ENCODE results near the gene AMBRA1. TPM values are rescaled to one million over a fixed set of nuclear protein-coding genes. Genes with fewer than 3 reads are reported as not detected.
A peak's percentile ranks its signal among the peaks of the same experiment; 100 is the strongest.

The AMBRA1 gene
- total RNA-seq, 4 donors from 2014 or later = 43.4 to 48.9 (median 46.3) TPM

DNA sequence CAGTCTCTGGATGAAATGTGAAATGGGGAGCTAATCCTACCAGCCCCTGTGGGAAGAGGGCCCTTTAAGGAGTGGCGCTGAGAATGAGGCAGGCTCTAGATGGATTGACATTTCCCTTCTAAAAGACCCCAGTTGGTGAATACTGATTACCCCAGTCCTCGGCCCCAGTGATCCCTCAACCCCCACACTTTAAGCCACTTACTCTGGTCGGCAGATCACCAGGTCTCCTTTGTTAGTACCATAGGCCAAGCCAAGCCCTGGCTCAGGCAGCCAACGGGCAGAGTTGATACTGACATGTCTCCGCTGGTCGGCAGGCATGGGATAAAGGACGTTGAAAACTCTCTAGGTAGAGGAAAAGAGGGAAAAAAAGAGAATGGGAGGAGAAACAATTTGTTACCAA is 176.1 kb downstream of the AMBRA1 start:
- H3K27me3 ChIP-seq = no peaks in the 10 kb centered on the region
- intact Hi-C loops (cut with DNase I; ENCODE audit: low total_unique reads) (no loop called here), in situ Hi-C loops (cut with MboI; ENCODE audit: low pct_ligation_motif_present in 1 of 4, low pct_unique_long_range_greater_than_20kb in 1 of 4, low sequenced_read_pairs in 3 of 4) (loop anchor here in 1 of 4 donors (25.0 kb wide), 1 partner anchor 120 kb away; no protein-coding TSS in a partner anchor)
- TF ChIP-seq POLR2A (IDR thresholded peaks at IDR 0.05) (no peak), EP300 (IDR thresholded peaks at IDR 0.05; ENCODE audit: low read depth) (no peak), POLR2AphosphoS5 (IDR thresholded peaks at IDR 0.05) (no peak)
- TF ChIP-seq, protein P1, sequence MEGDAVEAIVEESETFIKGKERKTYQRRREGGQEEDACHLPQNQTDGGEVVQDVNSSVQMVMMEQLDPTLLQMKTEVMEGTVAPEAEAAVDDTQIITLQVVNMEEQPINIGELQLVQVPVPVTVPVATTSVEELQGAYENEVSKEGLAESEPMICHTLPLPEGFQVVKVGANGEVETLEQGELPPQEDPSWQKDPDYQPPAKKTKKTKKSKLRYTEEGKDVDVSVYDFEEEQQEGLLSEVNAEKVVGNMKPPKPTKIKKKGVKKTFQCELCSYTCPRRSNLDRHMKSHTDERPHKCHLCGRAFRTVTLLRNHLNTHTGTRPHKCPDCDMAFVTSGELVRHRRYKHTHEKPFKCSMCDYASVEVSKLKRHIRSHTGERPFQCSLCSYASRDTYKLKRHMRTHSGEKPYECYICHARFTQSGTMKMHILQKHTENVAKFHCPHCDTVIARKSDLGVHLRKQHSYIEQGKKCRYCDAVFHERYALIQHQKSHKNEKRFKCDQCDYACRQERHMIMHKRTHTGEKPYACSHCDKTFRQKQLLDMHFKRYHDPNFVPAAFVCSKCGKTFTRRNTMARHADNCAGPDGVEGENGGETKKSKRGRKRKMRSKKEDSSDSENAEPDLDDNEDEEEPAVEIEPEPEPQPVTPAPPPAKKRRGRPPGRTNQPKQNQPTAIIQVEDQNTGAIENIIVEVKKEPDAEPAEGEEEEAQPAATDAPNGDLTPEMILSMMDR (IDR thresholded peaks at IDR 0.05) = no peak
- no peak overlapping the region for H3K27ac ChIP-seq
- 80 to 90% methylated on average over 6 to 7 of the region's 7 CpGs for WGBS, 2 donors (ENCODE audit: low coverage in 1 of 2)
- no peaks in the 10 kb centered on the region for H3K9me3 ChIP-seq
- H3K4me1 ChIP-seq = peaks cover 0 to 5% (median 1%) of the 10 kb centered on the region in 4 donors
- DNase-seq = no peak
- H3K36me3 ChIP-seq = peaks cover 0 to 57% (median 14%) of the 10 kb centered on the region in 4 donors
- H3K4me3 ChIP-seq = no peak overlapping the region

DNA sequence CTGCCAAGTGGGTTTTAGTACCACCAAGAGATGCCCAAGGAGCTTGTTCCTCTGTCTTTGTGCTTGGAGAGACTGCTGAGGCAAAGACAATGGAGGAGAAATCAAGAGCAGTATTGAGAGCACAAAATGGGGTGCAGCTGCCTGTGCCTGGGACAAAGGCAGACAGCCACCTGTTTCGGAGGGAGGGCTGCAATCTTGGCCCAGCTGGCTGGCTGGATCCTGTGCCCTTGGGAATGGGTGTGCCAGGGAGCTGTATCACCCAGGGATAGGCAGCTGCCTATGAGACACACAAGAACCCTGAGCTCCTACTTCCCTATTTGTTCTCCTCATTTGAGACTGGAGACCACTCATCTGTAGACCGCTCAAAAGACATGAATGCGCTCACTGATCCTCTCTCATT is 178.9 kb downstream of the AMBRA1 start:
- in situ Hi-C loops (cut with MboI; ENCODE audit: low pct_ligation_motif_present in 1 of 4, low pct_unique_long_range_greater_than_20kb in 1 of 4, low sequenced_read_pairs in 3 of 4) = loop anchor here in 1 of 4 donors (25.0 kb wide), 1 partner anchor 122 kb away; no protein-coding TSS in a partner anchor
- no peak for DNase-seq
- Histone ChIP-seq H3K4me1 (no peaks in the 10 kb centered on the region), H3K27ac (peak overlapping the region in 1 of 4 donors; percentile 16), H3K4me3 (no peak overlapping the region), H3K36me3 (peaks cover 0 to 49% (median 14%) of the 10 kb centered on the region in 4 donors), H3K27me3 (no peaks in the 10 kb centered on the region), H3K9me3 (no peaks in the 10 kb centered on the region)
- TF ChIP-seq POLR2AphosphoS5 (IDR thresholded peaks at IDR 0.05) (no peak), EP300 (IDR thresholded peaks at IDR 0.05; ENCODE audit: low read depth) (no peak), POLR2A (IDR thresholded peaks at IDR 0.05) (no peak)
- TF ChIP-seq, protein P1 (IDR thresholded peaks at IDR 0.05) = no peak
- WGBS, 2 donors (ENCODE audit: low coverage in 1 of 2) = 50 to 61% methylated on average over 2 to 3 of the region's 3 CpGs
- intact Hi-C loops (cut with DNase I; ENCODE audit: low total_unique reads) = no loop called here

GRCh38 chr11:46414466-46414796 is 179.4 kb downstream of the AMBRA1 start:
- Histone ChIP-seq H3K36me3 (peaks cover 0 to 53% (median 14%) of the 10 kb centered on the region in 4 donors), H3K9me3 (no peaks in the 10 kb centered on the region), H3K4me3 (no peak overlapping the region), H3K27ac (peak overlapping the region in 1 of 4 donors; percentile 16), H3K4me1 (no peaks in the 10 kb centered on the region), H3K27me3 (no peaks in the 10 kb centered on the region)
- DNase-seq = no peak
- in situ Hi-C loops (cut with MboI; ENCODE audit: low pct_ligation_motif_present in 1 of 4, low pct_unique_long_range_greater_than_20kb in 1 of 4, low sequenced_read_pairs in 3 of 4) = loop anchor here in 1 of 4 donors (25.0 kb wide), 1 partner anchor 123 kb away; no protein-coding TSS in a partner anchor
- intact Hi-C loops (cut with DNase I; ENCODE audit: low total_unique reads) = no loop called here
- WGBS, 2 donors (ENCODE audit: low coverage in 1 of 2) = 91% methylated on average over 5 of the region's 5 CpGs; no CpG with 5 or more reads in 1 of the 2 donors
- TF ChIP-seq POLR2AphosphoS5 (IDR thresholded peaks at IDR 0.05) = no peak
- no peak for TF ChIP-seq EP300 (IDR thresholded peaks at IDR 0.05; ENCODE audit: low read depth)
- TF ChIP-seq POLR2A (IDR thresholded peaks at IDR 0.05) = no peak
- TF ChIP-seq, protein P1 (IDR thresholded peaks at IDR 0.05) = no peak

DNA sequence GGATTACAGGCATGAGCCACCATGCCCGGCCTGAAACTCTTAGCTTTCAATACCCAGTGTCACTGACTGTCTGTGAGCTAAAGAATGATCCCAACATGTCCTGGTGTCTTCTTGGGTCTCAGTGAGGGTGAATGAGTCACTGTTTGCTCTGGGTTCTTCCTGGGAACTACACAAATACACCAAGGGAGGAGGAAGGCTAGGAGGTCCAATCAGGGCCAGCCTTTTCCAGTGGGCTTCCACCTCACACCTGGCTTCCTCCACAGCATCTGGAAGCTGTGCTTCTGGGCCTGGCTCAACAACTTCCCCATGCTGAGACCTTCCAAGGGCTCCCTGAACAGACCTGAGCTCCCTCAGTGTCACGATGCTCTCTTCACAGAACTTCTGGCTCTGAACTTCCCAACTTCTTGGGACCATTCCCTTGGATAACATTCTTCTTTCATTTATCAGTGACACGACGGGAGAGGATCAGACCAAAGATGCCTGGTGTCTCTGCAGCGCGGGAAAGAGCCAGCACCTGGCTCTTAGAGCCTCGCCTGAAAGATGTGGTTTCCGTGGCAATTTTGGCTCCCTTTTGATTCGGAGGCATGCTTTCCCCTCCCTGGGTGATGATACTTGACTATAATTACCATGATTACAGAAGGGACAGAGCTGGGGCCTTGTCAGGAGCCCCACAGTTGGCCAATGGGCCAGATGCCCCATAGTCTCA is 179.9 kb downstream of the AMBRA1 start:
- no peak for DNase-seq
- Histone ChIP-seq H3K4me3 (no peak overlapping the region), H3K27ac (peak overlapping the region in 1 of 4 donors; percentile 16), H3K4me1 (no peaks in the 10 kb centered on the region), H3K27me3 (no peaks in the 10 kb centered on the region), H3K9me3 (no peaks in the 10 kb centered on the region), H3K36me3 (peaks cover 0 to 53% (median 14%) of the 10 kb centered on the region in 4 donors)
- intact Hi-C loops (cut with DNase I; ENCODE audit: low total_unique reads) (no loop called here), in situ Hi-C loops (cut with MboI; ENCODE audit: low pct_ligation_motif_present in 1 of 4, low pct_unique_long_range_greater_than_20kb in 1 of 4, low sequenced_read_pairs in 3 of 4) (loop anchor here in 1 of 4 donors (25.0 kb wide), 1 partner anchor 123 kb away; no protein-coding TSS in a partner anchor)
- no peak for TF ChIP-seq POLR2AphosphoS5 (IDR thresholded peaks at IDR 0.05)
- TF ChIP-seq, protein P1 (IDR thresholded peaks at IDR 0.05) = no peak
- no peak for TF ChIP-seq POLR2A (IDR thresholded peaks at IDR 0.05)
- no peak for TF ChIP-seq EP300 (IDR thresholded peaks at IDR 0.05; ENCODE audit: low read depth)
- 94% methylated on average over 9 of the region's 9 CpGs; no CpG with 5 or more reads in 1 of the 2 donors for WGBS, 2 donors (ENCODE audit: low coverage in 1 of 2)

Data from transverse colon (tissue), 4 donors.